ENCODE data around the gene CPTP.

Gene CPTP

GRCh38 chr1:1342061-1342562, 17.5 kb downstream of the CPTP start:
- Histone ChIP-seq H3K4me3 (ENCODE audit: low read length) (no peak overlapping the region), H2AFZ (ENCODE audit: low read depth, low read length) (no peak overlapping the region), H3K36me3 (ENCODE audit: insufficient read depth, low read length) (peaks cover 30% of the 10 kb centered on the region), H3K4me1 (ENCODE audit: insufficient read depth, low read length) (peaks cover 2% of the 10 kb centered on the region), H3K9me3 (ENCODE audit: low read length) (no peaks in the 10 kb centered on the region), H3K27me3 (ENCODE audit: insufficient read depth, low read length) (no peaks in the 10 kb centered on the region)

- Histone ChIP-seq H3K27me3 (ENCODE audit: insufficient read depth, low read length) (no peaks in the 10 kb centered on the region), H2AFZ (ENCODE audit: low read depth, low read length) (no peak overlapping the region), H3K4me3 (ENCODE audit: low read length) (no peak overlapping the region), H3K36me3 (ENCODE audit: insufficient read depth, low read length) (peaks cover 26% of the 10 kb centered on the region), H3K4me1 (ENCODE audit: insufficient read depth, low read length) (peaks cover 6% of the 10 kb centered on the region), H3K9me3 (ENCODE audit: low read length) (no peaks in the 10 kb centered on the region)
These were observed 18.0 kb downstream of the CPTP start for GRCh38 chr1:1342584-1343115.

- H3K4me1 ChIP-seq (ENCODE audit: insufficient read depth, low read length) = peaks cover 13% of the 10 kb centered on the region
- H3K36me3 ChIP-seq (ENCODE audit: insufficient read depth, low read length) = peaks cover 18% of the 10 kb centered on the region
- no peaks in the 10 kb centered on the region for H3K9me3 ChIP-seq (ENCODE audit: low read length)
- no peak overlapping the region for H3K4me3 ChIP-seq (ENCODE audit: low read length)
- H2AFZ ChIP-seq (ENCODE audit: low read depth, low read length) = no peak overlapping the region
- no peaks in the 10 kb centered on the region for H3K27me3 ChIP-seq (ENCODE audit: insufficient read depth, low read length)
These were observed 19.3 kb downstream of the CPTP start for GRCh38 chr1:1343811-1344421.

- Histone ChIP-seq H3K27me3 (ENCODE audit: insufficient read depth, low read length) (no peaks in the 10 kb centered on the region), H3K36me3 (ENCODE audit: insufficient read depth, low read length) (peaks cover 14% of the 10 kb centered on the region), H3K9me3 (ENCODE audit: low read length) (no peaks in the 10 kb centered on the region), H3K4me1 (ENCODE audit: insufficient read depth, low read length) (peaks cover 13% of the 10 kb centered on the region), H3K4me3 (ENCODE audit: low read length) (no peak overlapping the region), H2AFZ (ENCODE audit: low read depth, low read length) (no peak overlapping the region)
These were observed 20.2 kb downstream of the CPTP start for GRCh38 chr1:1344655-1345361.

- Histone ChIP-seq H3K4me1 (ENCODE audit: insufficient read depth, low read length) (peaks cover 13% of the 10 kb centered on the region), H2AFZ (ENCODE audit: low read depth, low read length) (no peak overlapping the region), H3K27me3 (ENCODE audit: insufficient read depth, low read length) (no peaks in the 10 kb centered on the region), H3K9me3 (ENCODE audit: low read length) (no peaks in the 10 kb centered on the region), H3K36me3 (ENCODE audit: insufficient read depth, low read length) (peaks cover 12% of the 10 kb centered on the region), H3K4me3 (ENCODE audit: low read length) (no peak overlapping the region)
These were observed 20.8 kb downstream of the CPTP start for GRCh38 chr1:1345384-1345783.

GRCh38 chr1:1345860-1346500, 21.4 kb downstream of the CPTP start:
- peaks cover 7% of the 10 kb centered on the region for H3K36me3 ChIP-seq (ENCODE audit: insufficient read depth, low read length)
- peaks cover 13% of the 10 kb centered on the region for H3K4me1 ChIP-seq (ENCODE audit: insufficient read depth, low read length)
- H3K4me3 ChIP-seq (ENCODE audit: low read length) = no peak overlapping the region
- H2AFZ ChIP-seq (ENCODE audit: low read depth, low read length) = no peak overlapping the region
- H3K9me3 ChIP-seq (ENCODE audit: low read length) = no peaks in the 10 kb centered on the region
- no peaks in the 10 kb centered on the region for H3K27me3 ChIP-seq (ENCODE audit: insufficient read depth, low read length)

GRCh38 chr1:1346501-1346890, 21.9 kb downstream of the CPTP start:
- H2AFZ ChIP-seq (ENCODE audit: low read depth, low read length) = no peak overlapping the region
- H3K4me3 ChIP-seq (ENCODE audit: low read length) = no peak overlapping the region
- peaks cover 16% of the 10 kb centered on the region for H3K4me1 ChIP-seq (ENCODE audit: insufficient read depth, low read length)
- H3K27me3 ChIP-seq (ENCODE audit: insufficient read depth, low read length) = no peaks in the 10 kb centered on the region
- H3K36me3 ChIP-seq (ENCODE audit: insufficient read depth, low read length) = peaks cover 2% of the 10 kb centered on the region
- H3K9me3 ChIP-seq (ENCODE audit: low read length) = no peaks in the 10 kb centered on the region

- peaks cover 21% of the 10 kb centered on the region for H3K4me1 ChIP-seq (ENCODE audit: insufficient read depth, low read length)
- peak overlapping the region; percentile 95 for H3K4me3 ChIP-seq (ENCODE audit: low read length)
- H2AFZ ChIP-seq (ENCODE audit: low read depth, low read length) = no peak overlapping the region
- H3K9me3 ChIP-seq (ENCODE audit: low read length) = no peaks in the 10 kb centered on the region
- no peaks in the 10 kb centered on the region for H3K27me3 ChIP-seq (ENCODE audit: insufficient read depth, low read length)
- H3K36me3 ChIP-seq (ENCODE audit: insufficient read depth, low read length) = no peaks in the 10 kb centered on the region
These were observed 22.5 kb downstream of the CPTP start for GRCh38 chr1:1347026-1347595.

GRCh38 chr1:1347663-1348419, 23.2 kb downstream of the CPTP start:
- Histone ChIP-seq H3K4me1 (ENCODE audit: insufficient read depth, low read length) (peaks cover 24% of the 10 kb centered on the region), H3K27me3 (ENCODE audit: insufficient read depth, low read length) (no peaks in the 10 kb centered on the region), H3K4me3 (ENCODE audit: low read length) (peak overlapping the region; percentile 95), H2AFZ (ENCODE audit: low read depth, low read length) (no peak overlapping the region), H3K9me3 (ENCODE audit: low read length) (no peaks in the 10 kb centered on the region), H3K36me3 (ENCODE audit: insufficient read depth, low read length) (no peaks in the 10 kb centered on the region)

- H3K9me3 ChIP-seq (ENCODE audit: low read length) = no peaks in the 10 kb centered on the region
- no peaks in the 10 kb centered on the region for H3K27me3 ChIP-seq (ENCODE audit: insufficient read depth, low read length)
- H3K36me3 ChIP-seq (ENCODE audit: insufficient read depth, low read length) = no peaks in the 10 kb centered on the region
- H3K4me1 ChIP-seq (ENCODE audit: insufficient read depth, low read length) = peaks cover 25% of the 10 kb centered on the region
- peak overlapping the region; percentile 95 for H3K4me3 ChIP-seq (ENCODE audit: low read length)
- no peak overlapping the region for H2AFZ ChIP-seq (ENCODE audit: low read depth, low read length)
These were observed 24.0 kb downstream of the CPTP start for GRCh38 chr1:1348420-1349255.

- no peaks in the 10 kb centered on the region for H3K27me3 ChIP-seq (ENCODE audit: insufficient read depth, low read length)
- H3K4me1 ChIP-seq (ENCODE audit: insufficient read depth, low read length) = peaks cover 26% of the 10 kb centered on the region
- peak within 1 kb of the TSS; percentile 95 for H3K4me3 ChIP-seq (ENCODE audit: low read length)
- H2AFZ ChIP-seq (ENCODE audit: low read depth, low read length) = no peak within 1 kb of the TSS
- H3K9me3 ChIP-seq (ENCODE audit: low read length) = no peaks in the 10 kb centered on the region
- H3K36me3 ChIP-seq (ENCODE audit: insufficient read depth, low read length) = no peaks in the 10 kb centered on the region
These were observed 24.8 kb downstream of the CPTP start, which contains the start of gene DVL1 for GRCh38 chr1:1349256-1350012. TSS of gene DVL1 (minus strand) at chr1:1349418. CDS start at chr1:1349065, 353 bp downstream.
